ENCODE results near the gene SVOPL. TPM values are rescaled to one million over a fixed set of nuclear protein-coding genes. Genes with fewer than 3 reads are reported as not detected.

The SVOPL gene
- total and polyA plus RNA-seq, 2 donors (not counting 3 experiments of a cell fraction or from before 2014, with no cell fraction given) = not detected

GRCh38 chr7:138570715-138571114 is 130.4 kb downstream of the SVOPL start:
- H4K20me1 ChIP-seq (replicated peaks; ENCODE audit: control insufficient read depth, extremely low read depth, insufficient read depth, low read length) = no peaks in the 10 kb centered on the region
- intact Hi-C loops (cut with micrococcal nuclease) (loop anchor here (10.0 kb wide), 1 partner anchor 106 kb away; the partner anchor contains the start of gene TRIM24), dilution Hi-C loops (cut with MboI; ENCODE audit: extremely low pct_ligation_motif_present, low sequenced_read_pairs) (no loop called here)
- BruUV-seq (replicated peaks) = no TSS peak
- POLR2A ChIA-PET = no interaction called here
- no peak overlapping the region for H3K9ac ChIP-seq (replicated peaks; ENCODE audit: extremely low read depth, insufficient read depth, low read length)
- no peaks in the 10 kb centered on the region for H3K27me3 ChIP-seq (ENCODE audit: control insufficient read depth in 2 of 2, insufficient read depth in 2 of 2, low read length in 2 of 2)
- H2AFZ ChIP-seq (ENCODE audit: low read depth, low read length) = no peak overlapping the region
- H3K27ac ChIP-seq (ENCODE audit: insufficient read depth, low read depth, low read length) = no peak overlapping the region
- H3K4me1 ChIP-seq (ENCODE audit: control insufficient read depth, extremely low read depth, insufficient read depth, low read length) = no peaks in the 10 kb centered on the region
- no peaks in the 10 kb centered on the region for H3K9me3 ChIP-seq (replicated peaks; ENCODE audit: control insufficient read depth, insufficient read depth, low read length)
- DNase-seq (ENCODE audit: low read depth, low spot score) (no peak), FAIRE-seq (no peak)
- no peak overlapping the region for H3K4me3 ChIP-seq (replicated peaks in 1 of 3; ENCODE audit: insufficient read depth in 1 of 3, low read depth in 1 of 3, low read length in 3 of 3)
- peaks cover 3 to 8% of the 10 kb centered on the region in 2 experiments for H3K36me3 ChIP-seq (ENCODE audit: control insufficient read depth in 2 of 2, extremely low read depth in 1 of 2, insufficient read depth in 2 of 2, low read length in 2 of 2)
- CTCF ChIA-PET = no interaction called here
- TF ChIP-seq POLR2AphosphoS5 (IDR thresholded peaks at IDR 0.05; ENCODE audit: insufficient read depth, low read depth, low read length) (no peak), FOS (IDR thresholded peaks at IDR 0.05; ENCODE audit: borderline replicate concordance, insufficient read depth, low read length) (no peak), MYC (IDR thresholded peaks at IDR 0.05; ENCODE audit: low read depth, low read length) (no peak), GATA2 (IDR thresholded peaks at IDR 0.05; ENCODE audit: insufficient read depth, insufficient read length, low read depth, low read length) (no peak), CTCF (IDR thresholded peaks at IDR 0.05; ENCODE audit: extremely low read depth in 1 of 2, insufficient read depth in 1 of 2, low read depth in 1 of 2, low read length in 2 of 2) (no peak), MAX (IDR thresholded peaks at IDR 0.05; ENCODE audit: insufficient read depth, insufficient read length) (no peak), EZH2 (IDR thresholded peaks at IDR 0.05; ENCODE audit: borderline replicate concordance, low read depth, low read length, severe bottlenecking) (no peak), POLR2A (IDR thresholded peaks at IDR 0.05; ENCODE audit: low read depth, low read length) (no peak), JUN (IDR thresholded peaks at IDR 0.05; ENCODE audit: borderline replicate concordance, insufficient read depth, insufficient read length, low read depth) (no peak)
- no peaks in the 10 kb centered on the region for H3K9me1 ChIP-seq (replicated peaks; ENCODE audit: control insufficient read depth, extremely low read depth, insufficient read depth, low read length)
- H3K4me2 ChIP-seq (ENCODE audit: insufficient read depth, low read length) = no peak overlapping the region
- no peaks in the 10 kb centered on the region for H3K79me2 ChIP-seq (ENCODE audit: control insufficient read depth, insufficient read depth, low read length)
